ENCODE data around the gene HPX.

Gene HPX

GRCh38 chr11:6413791-6414201, 27.0 kb downstream of the HPX start:
- TF ChIP-seq GLIS3 (CRISPR knock-in tag; IDR thresholded peaks at IDR 0.05) (no peak), CSDC2 (CRISPR knock-in tag; IDR thresholded peaks at IDR 0.05) (no peak), POU6F1 (CRISPR knock-in tag; IDR thresholded peaks at IDR 0.05; ENCODE audit: borderline replicate concordance, low read depth) (no peak), ISL1 (CRISPR knock-in tag; IDR thresholded peaks at IDR 0.05) (no peak), OSR1 (CRISPR knock-in tag; IDR thresholded peaks at IDR 0.05) (no peak), RARB (CRISPR knock-in tag; IDR thresholded peaks at IDR 0.05) (no peak), BACH2 (CRISPR knock-in tag; IDR thresholded peaks at IDR 0.05; ENCODE audit: borderline replicate concordance) (no peak), ZFP3 (CRISPR knock-in tag; IDR thresholded peaks at IDR 0.05) (no peak), CREB5 (CRISPR knock-in tag; IDR thresholded peaks at IDR 0.05; ENCODE audit: low read depth) (no peak), TSHZ2 (CRISPR knock-in tag; IDR thresholded peaks at IDR 0.05) (no peak), ESRRG (CRISPR knock-in tag; IDR thresholded peaks at IDR 0.05) (no peak)
- ATAC-seq: no peak

- no peak for ATAC-seq
- TF ChIP-seq ZNF8 (CRISPR knock-in tag; IDR thresholded peaks at IDR 0.05): no peak
- TF ChIP-seq TSHZ2 (CRISPR knock-in tag; IDR thresholded peaks at IDR 0.05): no peak
- TF ChIP-seq ZFP30 (CRISPR knock-in tag; IDR thresholded peaks at IDR 0.05): no peak
These were observed 29.2 kb downstream of the HPX start for GRCh38 chr11:6411594-6412031.

GRCh38 chr11:6410695-6411430, 29.9 kb downstream of the HPX start:
- no peak for ATAC-seq
- no peak for TF ChIP-seq ZFP3 (CRISPR knock-in tag; IDR thresholded peaks at IDR 0.05)
- TF ChIP-seq BACH2 (CRISPR knock-in tag; IDR thresholded peaks at IDR 0.05; ENCODE audit: borderline replicate concordance): no peak
- TF ChIP-seq ZC3H10 (CRISPR knock-in tag; IDR thresholded peaks at IDR 0.05): no peak
- no peak for TF ChIP-seq TSHZ2 (CRISPR knock-in tag; IDR thresholded peaks at IDR 0.05)
- no peak for TF ChIP-seq OSR1 (CRISPR knock-in tag; IDR thresholded peaks at IDR 0.05)
- no peak for TF ChIP-seq ZNF70 (CRISPR knock-in tag; IDR thresholded peaks at IDR 0.05)
- no peak for TF ChIP-seq CREB5 (CRISPR knock-in tag; IDR thresholded peaks at IDR 0.05; ENCODE audit: low read depth)
- no peak for TF ChIP-seq TCF4 (CRISPR knock-in tag; IDR thresholded peaks at IDR 0.05; ENCODE audit: borderline replicate concordance)
- no peak for TF ChIP-seq ESRRG (CRISPR knock-in tag; IDR thresholded peaks at IDR 0.05)
- TF ChIP-seq GLIS3 (CRISPR knock-in tag; IDR thresholded peaks at IDR 0.05): no peak

Data from SK-N-SH treated with all-trans-retinoic acid at 6 μM for 48 hours (cell line).